Stimulated activated CD4-positive, alpha-beta T cell treated with anti-CD3 and anti-CD28 coated beads, Interleukin-1b, Interleukin-23, amount 100 ng/mL, for 4 hours (primary cell): Measurements from ENCODE around the gene CDKAL1.

Experiments
- DNase-seq, 2 donors: peaks; one replicate each; pipeline ENCODE4 v3.0.0-alpha.2; 2020; ENCODE audit warnings: low read depth in 2 of 2

The CDKAL1 gene

DNA sequence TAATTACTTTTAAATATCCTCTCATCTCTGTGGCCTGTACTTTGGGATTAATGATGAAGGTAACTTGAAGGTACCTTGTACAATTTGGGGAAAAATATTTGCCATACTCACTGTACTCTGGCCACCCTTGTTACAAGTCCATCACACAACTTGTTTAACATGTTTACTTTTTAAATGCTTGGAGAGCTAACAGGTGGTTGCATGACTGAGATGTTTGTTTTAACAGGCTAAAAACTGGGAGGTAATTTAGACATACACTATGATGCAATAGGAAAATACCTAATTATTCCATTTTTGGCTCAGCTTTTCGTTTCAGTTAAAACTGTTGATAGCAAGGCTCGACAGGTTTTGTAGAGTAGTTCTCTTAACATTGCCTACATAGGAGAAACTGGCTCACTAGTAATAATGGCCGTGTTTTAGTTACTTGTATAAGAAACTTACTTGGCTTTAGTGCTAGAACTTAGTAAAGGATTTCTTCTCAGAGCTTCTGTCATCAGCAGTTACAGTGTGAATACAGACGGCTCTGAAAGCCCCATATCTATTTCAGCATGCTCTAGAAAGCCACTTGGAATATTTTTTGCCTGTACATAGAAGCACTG, 569.5 kb downstream of the CDKAL1 start:
- DNase-seq = no peak

DNA sequence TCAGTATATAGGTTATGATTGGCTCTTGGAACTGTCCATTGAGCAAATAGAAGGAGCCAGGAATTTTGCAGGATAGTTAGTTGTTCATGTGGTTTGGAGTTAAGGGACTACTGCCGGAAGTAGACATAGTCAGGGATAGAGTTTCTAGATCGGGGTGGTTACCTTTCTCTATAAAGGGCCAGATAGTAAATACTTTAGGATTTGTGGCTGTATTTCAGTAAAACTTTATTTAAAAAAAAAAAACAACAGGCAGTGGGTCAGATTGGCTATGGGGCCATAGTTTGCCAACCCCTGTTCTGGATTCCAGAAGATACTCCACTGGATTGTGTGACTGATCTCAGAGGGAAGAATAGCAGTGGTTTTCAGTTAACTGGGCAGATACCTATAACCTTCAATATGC, 570.0 kb downstream of the CDKAL1 start:
- no peak for DNase-seq

DNA sequence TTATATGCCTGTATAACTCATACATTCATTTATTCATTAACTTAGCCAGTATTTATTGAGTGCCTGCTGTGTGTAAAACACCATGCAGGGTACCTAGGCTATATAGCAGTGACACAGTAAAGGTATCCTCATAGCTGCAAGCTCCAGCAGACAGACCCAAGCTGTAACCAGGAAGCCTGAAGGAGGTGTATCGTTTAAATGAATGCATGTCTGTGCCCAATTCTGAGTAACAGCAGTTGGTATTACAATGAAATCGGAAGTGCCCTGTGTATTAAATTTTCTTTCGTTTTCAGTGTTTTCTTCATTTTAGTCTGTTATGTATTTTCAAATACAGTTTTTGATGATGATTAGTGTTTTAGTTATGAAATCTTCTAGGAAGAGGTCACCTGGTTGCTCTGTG, 573.5 kb downstream of the CDKAL1 start:
- no peak for DNase-seq

- no peak for DNase-seq
Observed at GRCh38 chr6:21109391-21110178, 575.3 kb downstream of the CDKAL1 start.

GRCh38 chr6:21110684-21111083, 576.4 kb downstream of the CDKAL1 start:
- no peak for DNase-seq

GRCh38 chr6:21111093-21111725, 577.0 kb downstream of the CDKAL1 start:
- no peak for DNase-seq

DNA sequence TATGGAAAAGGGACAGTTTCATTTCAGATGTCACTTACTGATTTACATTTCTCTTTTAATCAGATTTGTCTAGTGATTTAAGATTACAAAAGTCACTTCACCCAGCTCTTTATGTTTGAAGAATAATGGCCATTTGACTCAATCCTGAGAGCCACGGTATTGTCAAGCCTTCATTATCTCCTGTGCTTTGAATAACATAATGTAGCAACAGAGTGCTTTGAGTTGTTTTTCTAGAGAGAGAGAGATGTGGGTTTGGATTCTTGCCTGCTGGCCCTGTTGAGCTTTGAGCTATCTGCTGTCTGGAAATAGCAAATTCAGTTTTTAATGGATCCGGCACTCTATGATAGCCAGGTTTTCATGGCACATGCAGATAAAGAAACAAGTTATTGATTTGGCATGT, 580.9 kb downstream of the CDKAL1 start:
- DNase-seq = no peak

- DNase-seq = no peak
Observed at GRCh38 chr6:21116736-21117135, 582.5 kb downstream of the CDKAL1 start.

DNA sequence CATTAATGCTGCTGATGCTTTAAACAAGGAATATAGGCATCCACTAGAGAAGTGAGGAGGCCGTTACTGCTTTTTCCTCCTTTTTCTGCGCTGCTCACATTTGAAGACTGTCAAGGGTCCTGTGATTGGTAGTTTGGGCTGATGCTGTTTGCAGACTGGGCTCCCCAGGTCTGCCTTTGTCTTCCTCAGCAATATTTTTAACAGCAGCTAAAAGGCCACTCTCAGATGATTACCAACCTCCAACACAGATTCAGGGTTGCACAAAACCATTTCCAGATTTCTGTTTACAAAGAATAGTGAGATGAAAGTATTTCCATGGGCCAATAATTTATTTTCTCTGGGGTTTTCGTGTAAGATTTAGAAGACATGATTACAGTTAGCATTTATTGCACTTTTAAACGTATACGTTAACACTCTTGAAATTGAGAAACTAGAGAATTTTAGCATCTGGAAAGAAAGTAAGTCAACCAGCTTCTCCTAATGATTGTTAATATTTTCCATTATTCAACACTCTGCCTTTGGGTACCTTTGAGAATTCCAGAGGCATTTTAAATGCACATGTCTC, 584.0 kb downstream of the CDKAL1 start:
- no peak for DNase-seq

DNA sequence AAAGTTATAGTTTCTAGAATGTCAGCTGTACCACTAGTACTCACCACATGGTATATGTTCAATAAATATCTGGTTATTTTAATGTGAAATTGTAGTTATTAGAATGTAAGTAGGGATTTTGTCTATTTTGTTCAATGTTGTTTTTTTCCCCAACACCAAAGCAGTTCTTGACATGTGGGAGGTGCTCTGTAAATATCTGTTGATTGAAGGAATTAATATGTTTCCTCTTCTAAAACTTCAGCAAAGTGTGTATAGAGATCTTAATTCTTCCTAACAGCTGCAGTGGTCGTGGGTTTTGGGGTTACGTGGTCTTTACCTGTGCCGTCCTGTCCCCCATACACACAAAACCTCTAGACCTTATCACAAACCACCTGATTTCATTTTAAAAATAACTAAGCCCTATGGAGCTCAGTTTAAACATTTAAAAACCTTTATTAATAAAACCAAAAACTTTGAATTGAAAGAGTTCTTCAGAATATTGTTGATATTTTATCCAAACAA, 587.4 kb downstream of the CDKAL1 start:
- DNase-seq = no peak

DNA sequence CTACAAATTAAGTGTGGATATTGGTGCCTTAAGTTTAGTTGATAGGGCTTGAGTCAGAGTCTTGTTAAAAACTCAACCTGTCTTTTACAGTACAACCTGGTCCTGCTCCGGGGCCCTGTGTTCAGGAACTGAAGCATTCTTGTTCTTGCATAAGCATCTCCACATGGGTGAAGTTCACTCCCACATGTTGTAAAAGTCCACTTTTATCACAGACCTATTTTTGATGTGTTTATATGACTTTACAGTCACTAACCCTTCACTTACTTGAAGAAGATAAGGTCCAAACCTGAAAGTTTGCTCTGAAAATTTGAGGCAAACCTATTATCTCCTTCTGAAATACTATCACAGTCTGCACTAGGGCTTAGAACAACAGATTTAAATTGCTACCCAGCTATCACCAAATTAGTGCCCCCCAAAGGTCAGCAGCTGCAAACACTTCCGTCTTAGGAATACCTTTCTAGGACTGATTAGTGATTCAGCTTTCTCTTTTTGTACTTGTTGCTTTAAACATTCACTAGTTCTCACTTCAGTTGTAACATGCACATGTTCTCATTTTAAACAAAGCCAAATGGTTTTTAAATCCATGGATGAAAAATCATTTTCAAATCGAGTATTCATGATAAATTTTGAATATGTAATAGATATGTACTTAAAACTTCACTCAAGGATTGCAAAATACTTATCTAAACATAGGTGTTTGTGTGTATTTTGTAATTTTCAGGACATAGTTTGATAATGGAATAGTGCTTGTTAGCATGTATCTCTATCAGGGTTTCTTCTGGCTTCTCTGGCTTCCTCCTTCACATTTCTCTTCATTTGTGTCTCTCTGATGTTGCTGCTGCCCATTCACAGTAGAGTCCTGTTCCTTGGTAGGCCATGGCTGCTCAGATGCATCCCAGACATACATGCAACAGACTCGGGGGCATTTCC, 589.5 kb downstream of the CDKAL1 start:
- no peak for DNase-seq

- no peak for DNase-seq
Observed at GRCh38 chr6:21128601-21129000, 594.3 kb downstream of the CDKAL1 start.

DNA sequence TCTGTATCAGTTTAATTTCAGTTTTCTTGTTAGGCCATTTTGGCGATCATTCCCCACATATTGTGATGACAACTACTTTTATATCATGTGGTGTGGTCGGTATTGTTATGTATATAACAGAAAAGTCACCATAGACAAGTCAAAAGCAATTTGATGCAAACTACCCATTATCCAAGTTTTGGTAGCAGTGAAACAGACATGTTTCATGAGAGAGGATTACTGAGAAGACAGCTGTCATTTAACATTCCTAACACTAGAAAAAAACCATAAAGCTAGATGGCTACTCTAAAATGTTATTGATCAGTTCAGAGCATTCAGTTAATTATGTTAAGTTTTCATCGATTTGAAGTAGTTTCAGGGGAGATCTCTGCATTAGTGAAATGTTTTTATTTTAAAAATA, 597.1 kb downstream of the CDKAL1 start:
- no peak for DNase-seq

GRCh38 chr6:21132446-21132845, 598.2 kb downstream of the CDKAL1 start:
- no peak for DNase-seq

DNA sequence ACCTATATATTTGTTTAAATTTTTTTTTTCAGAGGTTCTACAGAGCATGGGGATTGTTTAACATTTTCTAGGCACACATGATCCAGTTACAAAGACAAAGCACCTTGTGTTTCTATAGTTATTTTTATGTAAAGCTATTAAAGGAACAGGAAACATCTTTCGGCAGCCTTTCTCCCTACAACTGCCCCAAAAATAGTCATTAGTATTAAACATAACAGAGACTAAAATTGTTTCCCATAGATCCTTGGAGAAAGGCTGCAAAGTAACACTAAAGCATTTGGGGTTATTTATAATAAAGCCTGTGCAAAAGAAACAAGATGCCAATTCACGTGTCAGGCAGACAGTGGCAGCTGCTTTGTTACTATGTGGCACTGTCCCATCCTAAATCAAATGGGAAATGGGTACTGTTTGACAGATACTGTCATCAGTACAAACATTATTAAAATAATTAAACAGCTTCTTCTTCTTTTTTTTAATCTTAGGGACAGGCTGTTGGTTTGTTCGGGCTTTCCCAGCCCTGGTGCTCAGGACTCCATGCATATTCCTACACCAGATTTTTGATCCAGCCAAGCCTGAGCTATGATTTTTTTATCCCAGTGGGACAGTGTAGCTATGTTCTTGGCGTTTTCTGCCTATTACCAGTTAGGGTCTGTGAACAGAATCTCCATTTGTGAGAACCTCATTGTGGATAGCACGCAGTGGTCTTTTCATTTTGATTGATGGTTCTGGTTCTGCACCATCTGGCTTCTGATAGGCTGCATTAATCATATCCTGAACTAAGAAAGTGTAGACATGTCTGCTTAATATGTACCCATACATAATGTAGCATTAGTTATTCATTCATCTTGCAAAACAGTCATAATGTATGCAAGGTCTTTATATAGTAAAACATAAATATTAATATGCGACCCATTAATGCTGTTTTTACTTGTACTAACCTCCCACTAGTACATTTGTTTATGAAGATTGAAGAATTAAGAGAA, 598.9 kb downstream of the CDKAL1 start:
- DNase-seq = no peak

GRCh38 chr6:21133901-21134300, 599.6 kb downstream of the CDKAL1 start:
- DNase-seq = no peak

DNA sequence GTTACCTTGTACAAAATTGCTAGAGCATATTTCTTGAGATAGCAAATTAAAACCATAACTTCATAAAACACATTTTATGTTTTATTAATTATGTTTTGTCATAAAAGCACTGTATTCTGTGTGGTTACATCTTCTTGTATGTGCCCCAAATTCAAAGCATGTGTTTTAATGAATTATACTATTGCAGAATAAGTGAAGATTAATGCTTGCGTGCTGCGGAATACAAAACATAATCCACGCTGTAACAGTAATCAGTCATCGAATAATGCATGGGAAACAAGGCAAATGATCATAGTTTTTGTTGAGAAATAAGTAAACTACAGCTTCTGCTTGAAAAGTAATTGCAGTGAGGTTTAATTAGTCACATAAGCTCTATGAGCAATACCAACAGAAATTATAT, 600.1 kb downstream of the CDKAL1 start:
- DNase-seq = no peak

DNA sequence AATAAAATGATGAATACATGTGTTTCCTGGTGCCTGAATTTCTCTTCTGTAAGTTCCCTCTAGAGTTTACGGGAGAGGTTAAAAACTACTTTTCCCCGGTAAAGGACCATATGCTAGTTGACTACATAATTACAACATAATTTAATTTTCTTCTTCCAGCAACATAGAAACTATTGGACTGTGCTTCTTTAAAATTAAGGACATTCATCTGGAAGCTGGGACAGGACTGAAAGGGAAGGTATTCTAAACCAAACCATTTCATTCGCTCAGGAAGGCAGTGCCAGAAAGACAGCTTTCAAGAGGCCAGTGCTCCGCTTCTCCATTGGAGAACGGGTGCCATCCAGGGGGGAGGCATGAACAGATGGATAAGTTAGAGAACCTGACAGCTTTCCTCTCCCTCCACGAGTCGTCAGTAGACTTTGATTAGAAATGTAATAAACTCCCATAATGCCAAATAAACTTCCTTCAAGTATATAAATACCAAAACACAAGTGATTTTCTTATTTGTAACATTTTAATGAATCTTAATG, 601.3 kb downstream of the CDKAL1 start:
- DNase-seq = no peak

GRCh38 chr6:21137700-21138335, 603.6 kb downstream of the CDKAL1 start:
- DNase-seq = no peak
